SK-N-DZ (cell line): ENCODE measurements around the gene RSU1. TPM values are rescaled to one million over a fixed set of nuclear protein-coding genes. Genes with fewer than 3 reads are reported as not detected.
"Not testable (repeated sequence)": the region's sequence is repeated elsewhere in the genome, so short reads cannot be mapped to it uniquely, and the experiment has no call there.

Experiments
- DNase-seq: peaks from one replicate; pipeline ENCODE4 v3.0.0-alpha.2; 2015; ENCODE audit warnings: low spot score
- polyA plus RNA-seq, 2 experiments: library from polyadenylated mRNA; depleted of rRNA; stranded (reverse); fragments of >200 nt; gene quantifications; 2 replicates each; pipeline ENCODE4 v1.2.3, GENCODE V29; 2014

RSU1 gene
- polyA plus RNA-seq (2014; cell fraction: cytosol; rRNA removed), result 36.9 and 37.8 TPM in 2 replicates
- 17.5 and 18.9 TPM in 2 replicates for polyA plus RNA-seq (2014; cell fraction: nucleus; rRNA removed)

GRCh38 chr10:16817125-16818019 lies at the start of gene RSU1:
TSS of gene RSU1 (minus strand) at chr10:16817424. CDS start at chr10:16817081, 343 bp downstream.
- peak; percentile 99 for DNase-seq

- DNase-seq, result no peak
Observed at GRCh38 chr10:16866541-16867275, 49.5 kb upstream of the RSU1 start.

GRCh38 chr10:16865766-16866165 lies 48.5 kb upstream of the RSU1 start:
- no peak for DNase-seq

- DNase-seq, result peak; percentile 60
Observed at GRCh38 chr10:16863766-16864165, 46.5 kb upstream of the RSU1 start.

- DNase-seq, result no peak
Observed at GRCh38 chr10:16857419-16857818, 40.2 kb upstream of the RSU1 start.

GRCh38 chr10:16856567-16856966 lies 39.3 kb upstream of the RSU1 start:
- DNase-seq, result peak; percentile 39

- DNase-seq, result no peak
Observed at GRCh38 chr10:16856092-16856491, 38.9 kb upstream of the RSU1 start.

GRCh38 chr10:16854623-16855022 lies 37.4 kb upstream of the RSU1 start:
- no peak for DNase-seq

- DNase-seq, result no peak
Observed at GRCh38 chr10:16853809-16854208, 36.6 kb upstream of the RSU1 start.

- no peak for DNase-seq
Observed at GRCh38 chr10:16853201-16853600, 36.0 kb upstream of the RSU1 start.

GRCh38 chr10:16852624-16853023 lies 35.4 kb upstream of the RSU1 start:
- DNase-seq, result no peak

- no peak for DNase-seq
Observed at GRCh38 chr10:16848562-16849154, 31.4 kb upstream of the RSU1 start.

- no peak for DNase-seq
Observed at GRCh38 chr10:16847644-16848043, 30.4 kb upstream of the RSU1 start.

GRCh38 chr10:16845248-16845647 lies 28.0 kb upstream of the RSU1 start:
- no peak for DNase-seq

- DNase-seq, result peak; percentile 55
Observed at GRCh38 chr10:16843252-16843870, 26.1 kb upstream of the RSU1 start.

- DNase-seq, result no peak
Observed at GRCh38 chr10:16835228-16835627, 18.0 kb upstream of the RSU1 start.

GRCh38 chr10:16832351-16833080 lies 15.3 kb upstream of the RSU1 start:
- DNase-seq, result no peak

GRCh38 chr10:16828701-16829175 lies 11.5 kb upstream of the RSU1 start:
- no peak for DNase-seq

GRCh38 chr10:16828114-16828568 lies 10.9 kb upstream of the RSU1 start:
- peak; percentile 78 for DNase-seq

GRCh38 chr10:16827474-16827873 lies 10.2 kb upstream of the RSU1 start:
- DNase-seq, result not testable (repeated sequence)
